Liver (tissue), 9 donors: ENCODE results near the gene LPP. TPM values are rescaled to one million over a fixed set of nuclear protein-coding genes. Genes with fewer than 3 reads are reported as not detected.

Experiments used
- DNase-seq: peaks from one replicate; pipeline ENCODE4 v3.0.0-alpha.2; 2017; ENCODE audit warnings: low spot score
- H3K27ac ChIP-seq, 2 donors: one replicate each; pipeline ENCODE4 v1.7.0; 2013; ENCODE audit warnings: inconsistent platforms in 2 of 2, low read length in 2 of 2, control low read depth in 1 of 2, low read depth in 1 of 2, mild to moderate bottlenecking in 1 of 2
- H3K27me3 ChIP-seq, 4 donors: one replicate each; pipeline versions ENCODE4 v1.6.1 to v1.7.0; 2013; ENCODE audit warnings: low read length in 3 of 4, inconsistent platforms in 1 of 4, mild to moderate bottlenecking in 1 of 4, moderate library complexity in 1 of 4; ENCODE audit not compliant: control insufficient read depth in 4 of 4, insufficient read depth in 4 of 4
- H3K36me3 ChIP-seq, 4 donors: one replicate each; pipeline versions ENCODE4 v1.6.1 to v1.7.0; 2013; ENCODE audit warnings: low read length in 3 of 4, mild to moderate bottlenecking in 3 of 4, low read depth in 1 of 4, moderate library complexity in 1 of 4; ENCODE audit not compliant: control insufficient read depth in 4 of 4, insufficient read depth in 3 of 4
- H3K4me1 ChIP-seq, 4 donors: one replicate each; pipeline versions ENCODE4 v1.6.1 to v1.7.0; 2013; ENCODE audit warnings: low read length in 3 of 4, mild to moderate bottlenecking in 3 of 4, moderate library complexity in 1 of 4; ENCODE audit not compliant: control insufficient read depth in 4 of 4, insufficient read depth in 4 of 4
- H3K4me3 ChIP-seq, 3 donors: one replicate each; pipeline versions ENCODE4 v1.6.1 to v1.7.0; 2013; ENCODE audit warnings: low read length in 3 of 3, control low read depth in 1 of 3, low read depth in 1 of 3, mild to moderate bottlenecking in 1 of 3
- H3K9ac ChIP-seq, 2 donors: one replicate each; pipeline ENCODE4 v1.7.0; 2013; ENCODE audit warnings: low read length in 2 of 2, mild to moderate bottlenecking in 2 of 2, moderate library complexity in 2 of 2, control low read depth in 1 of 2, low read depth in 1 of 2
- H3K9me3 ChIP-seq, 4 donors: one replicate each; pipeline versions ENCODE4 v1.6.1 to v1.7.0; 2013; ENCODE audit warnings: low read length in 3 of 4; ENCODE audit not compliant: control insufficient read depth in 4 of 4
- ATF3 ChIP-seq: IDR thresholded peaks from 2 replicates; pipeline ENCODE4 v1.6.1; 2016; ENCODE audit warnings: antibody characterized with exemption
- CTCF ChIP-seq: fragments of 150-350 bp; IDR thresholded peaks from 2 replicates; pipeline ENCODE4 v1.5.1; 2017; ENCODE audit warnings: improper control_type of control experiment, low read depth, low read length; ENCODE audit not compliant: missing input control
- EGR1 ChIP-seq, 2 donors: IDR thresholded peaks; 2 replicates each; pipeline ENCODE4 v1.6.1; 2016 to 2018; ENCODE audit warnings: antibody characterized with exemption in 2 of 2, low read depth in 2 of 2
- FOXA1 ChIP-seq: IDR thresholded peaks from 2 replicates; pipeline ENCODE4 v1.6.1; 2016; ENCODE audit warnings: antibody characterized with exemption
- FOXA2 ChIP-seq: IDR thresholded peaks from 2 replicates; pipeline ENCODE4 v1.6.1; 2016; ENCODE audit warnings: antibody characterized with exemption
- GABPA ChIP-seq, 2 donors: IDR thresholded peaks in 1 of 2; conservative IDR thresholded peaks in 1 of 2; 2 replicates each; pipeline ENCODE4 v1.6.1; 2016; ENCODE audit warnings: antibody characterized with exemption in 2 of 2, mild to moderate bottlenecking in 1 of 2, moderate library complexity in 1 of 2
- HNF4A ChIP-seq, 2 donors: conservative IDR thresholded peaks; 2 replicates each; pipeline ENCODE4 v1.6.1; 2016; ENCODE audit warnings: antibody characterized with exemption in 2 of 2, mild to moderate bottlenecking in 2 of 2
- HNF4G ChIP-seq: IDR thresholded peaks from 2 replicates; pipeline ENCODE4 v1.6.1; 2016; ENCODE audit warnings: antibody characterized with exemption
- JUND ChIP-seq, 2 donors: IDR thresholded peaks; 2 replicates each; pipeline ENCODE4 v1.6.1; 2016; ENCODE audit warnings: antibody characterized with exemption in 2 of 2
- MAX ChIP-seq: IDR thresholded peaks from 2 replicates; pipeline ENCODE4 v1.6.1; 2016; ENCODE audit warnings: antibody characterized with exemption
- NR2F2 ChIP-seq: IDR thresholded peaks from 2 replicates; pipeline ENCODE4 v1.6.1; 2016; ENCODE audit warnings: antibody characterized with exemption
- RAD21 ChIP-seq, 2 donors: IDR thresholded peaks; 2 replicates each; pipeline ENCODE4 v1.6.1; 2016; ENCODE audit warnings: antibody characterized with exemption in 2 of 2, mild to moderate bottlenecking in 2 of 2
- REST ChIP-seq: IDR thresholded peaks from 2 replicates; pipeline ENCODE4 v1.6.1; 2016; ENCODE audit warnings: antibody characterized with exemption, mild to moderate bottlenecking
- RXRA ChIP-seq, 2 donors: IDR thresholded peaks; 2 replicates each; pipeline ENCODE4 v1.6.1; 2017 to 2018; ENCODE audit warnings: antibody characterized with exemption in 2 of 2, mild to moderate bottlenecking in 1 of 2
- SP1 ChIP-seq: IDR thresholded peaks from 2 replicates; pipeline ENCODE4 v1.6.1; 2018; ENCODE audit warnings: antibody characterized with exemption, mild to moderate bottlenecking
- TAF1 ChIP-seq: conservative IDR thresholded peaks from 2 replicates; pipeline ENCODE4 v1.6.1; 2016; ENCODE audit warnings: antibody characterized with exemption, mild to moderate bottlenecking
- YY1 ChIP-seq: IDR thresholded peaks from 2 replicates; pipeline ENCODE4 v1.6.1; 2016; ENCODE audit warnings: antibody characterized with exemption, mild to moderate bottlenecking
- ZBTB33 ChIP-seq: IDR thresholded peaks from 2 replicates; pipeline ENCODE4 v1.6.1; 2016; ENCODE audit warnings: antibody characterized with exemption
- WGBS: extraction: QIAGEN DNeasy Blood & Tissue Kit; methylation state at CpG from one replicate; pipeline ENCODE4 v1.1.7; 2013; 5-methylcytosine and 5-hydroxymethylcytosine counted together
- polyA plus RNA-seq, 2 donors: library from polyadenylated mRNA; stranded (reverse) in 1 of 2; unstranded in 1 of 2; fragments of 200-250 nt in 1 of 2; fragments of >200 nt in 1 of 2; fragmentation: Nextera tagmentation in 1 of 2; extraction: Ambion mirVana in 1 of 2; gene quantifications; one replicate each; pipeline versions ENCODE4 v1.2.1 to v1.2.3, GENCODE V29; 2013 to 2015
- total RNA-seq, 2 donors: library from RNA; depleted of rRNA; stranded (reverse); fragments of >200 nt; gene quantifications; one replicate each; pipeline ENCODE4 v1.2.3, GENCODE V29; 2014
- donor health status: healthy.
- donor health status: healthy.
- donor health status: healthy.
- donor health status: healthy.
- donor health status: healthy.

The LPP gene
- total and polyA plus RNA-seq, 4 donors, result 3.3 to 53.7 (median 28.2) TPM

GRCh38 chr3:188518416-188518815, 364.5 kb downstream of the LPP start:
- Histone ChIP-seq H3K4me1 (peaks cover 0 to 46% (median 19%) of the 10 kb centered on the region in 4 donors), H3K36me3 (no peaks in the 10 kb centered on the region), H3K27ac (peak overlapping the region; percentile 69 to 81), H3K9me3 (no peaks in the 10 kb centered on the region), H3K27me3 (no peaks in the 10 kb centered on the region), H3K9ac (peak overlapping the region in 1 of 2 donors; percentile 44), H3K4me3 (no peak overlapping the region)
- no peak for DNase-seq
- WGBS, result 43% methylated on average over 2 of the region's 2 CpGs
- TF ChIP-seq REST (no peak), JUND (IDR thresholded peaks at IDR 0.05) (no peak), NR2F2 (no peak), ATF3 (no peak), HNF4A (conservative IDR thresholded peaks at IDR 0.05) (no peak), SP1 (no peak)

GRCh38 chr3:188518835-188519452, 365.0 kb downstream of the LPP start:
- peak overlapping the region; percentile 69 to 81 for H3K27ac ChIP-seq
- peaks cover 0 to 43% (median 17%) of the 10 kb centered on the region in 4 donors for H3K4me1 ChIP-seq
- WGBS, result 37% methylated on average over 6 of the region's 6 CpGs
- DNase-seq, result no peak
- H3K4me3 ChIP-seq, result no peak overlapping the region
- TF ChIP-seq MAX, result peak; percentile 60
- TF ChIP-seq RAD21 (IDR thresholded peaks at IDR 0.05), result peak; percentile 56 to 64
- TF ChIP-seq ZBTB33, result peak; percentile 48
- TF ChIP-seq EGR1 (IDR thresholded peaks at IDR 0.05; ENCODE audit: low read depth in 2 of 2), result no peak
- TF ChIP-seq FOXA2, result peak; percentile 47
- TF ChIP-seq NR2F2, result peak; percentile 23
- no peak for TF ChIP-seq GABPA (IDR thresholded peaks at IDR 0.05 in 1 of 2, conservative IDR thresholded peaks at IDR 0.05 in 1 of 2)
- peak; percentile 68 to 76 for TF ChIP-seq HNF4A (conservative IDR thresholded peaks at IDR 0.05)
- TF ChIP-seq TAF1, result no peak
- peak; percentile 93 for TF ChIP-seq RXRA (IDR thresholded peaks at IDR 0.05)
- peak; percentile 36 for TF ChIP-seq ATF3
- TF ChIP-seq SP1, result peak; percentile 77
- TF ChIP-seq FOXA1, result no peak
- TF ChIP-seq HNF4G, result no peak
- TF ChIP-seq CTCF, result no peak
- TF ChIP-seq YY1, result peak; percentile 57
- peak; percentile 57 to 64 for TF ChIP-seq JUND (IDR thresholded peaks at IDR 0.05)
- TF ChIP-seq REST, result peak; percentile 66
- peak overlapping the region in 1 of 2 donors; percentile 44 for H3K9ac ChIP-seq
- H3K9me3 ChIP-seq, result no peaks in the 10 kb centered on the region
- no peaks in the 10 kb centered on the region for H3K36me3 ChIP-seq
- no peaks in the 10 kb centered on the region for H3K27me3 ChIP-seq
